Endodermal cell (in vitro differentiated cells): ENCODE data around the gene SPTBN2. TPM values are rescaled to one million over a fixed set of nuclear protein-coding genes. Genes with fewer than 3 reads are reported as not detected.
A peak's percentile ranks its signal among the peaks of the same experiment; 100 is the strongest.

Source experiments
- DNase-seq: peaks from one replicate; pipeline ENCODE4 v3.0.0-alpha.2; 2017
- H3K27ac ChIP-seq: 2 replicates; pipeline ENCODE4 v1.5.1; 2013; ENCODE audit warnings: mild to moderate bottlenecking, low read depth, low read length, moderate library complexity
- H3K27me3 ChIP-seq: 2 replicates; pipeline ENCODE4 v1.6.1; 2013; ENCODE audit warnings: mild to moderate bottlenecking, low read length, moderate library complexity; ENCODE audit not compliant: insufficient read depth, control insufficient read depth, poor library complexity, severe bottlenecking
- H3K36me3 ChIP-seq: 2 replicates; pipeline ENCODE4 v1.7.0; 2013; ENCODE audit warnings: mild to moderate bottlenecking, low read length, moderate library complexity; ENCODE audit not compliant: control insufficient read depth, insufficient read depth
- H3K4me1 ChIP-seq: one replicate; pipeline ENCODE4 v1.7.0; 2013; ENCODE audit warnings: low read length; ENCODE audit not compliant: control insufficient read depth, insufficient read depth
- H3K4me3 ChIP-seq: 2 replicates; pipeline ENCODE4 v1.5.1; 2013; ENCODE audit warnings: mild to moderate bottlenecking, low read length, moderate library complexity
- H3K9ac ChIP-seq: 2 replicates; pipeline ENCODE4 v1.6.1; 2013; ENCODE audit warnings: mild to moderate bottlenecking, low read length, moderate library complexity; ENCODE audit not compliant: poor library complexity, severe bottlenecking; ENCODE audit errors: extremely low read depth
- H3K9me3 ChIP-seq: 2 replicates; pipeline ENCODE4 v1.6.1; 2013; ENCODE audit warnings: mild to moderate bottlenecking, low read length, moderate library complexity; ENCODE audit not compliant: control insufficient read depth
- H3K27ac Mint-ChIP-seq: 2 replicates; pipeline ENCODE4 v1.8.0; 2020; ENCODE audit warnings: mixed read lengths
- H3K27me3 Mint-ChIP-seq: 2 replicates; pipeline ENCODE4 v1.8.0; 2021; ENCODE audit warnings: mild to moderate bottlenecking, mixed read lengths; ENCODE audit not compliant: insufficient read depth
- H3K36me3 Mint-ChIP-seq: 2 replicates; pipeline ENCODE4 v1.8.0; 2020; ENCODE audit warnings: low read depth, mixed read lengths
- H3K4me1 Mint-ChIP-seq: 2 replicates; pipeline ENCODE4 v1.8.0; 2020; ENCODE audit warnings: mixed read lengths
- H3K4me3 Mint-ChIP-seq: 2 replicates; pipeline ENCODE4 v1.8.0; 2020; ENCODE audit warnings: mild to moderate bottlenecking, moderate library complexity, mixed read lengths
- H3K9me3 Mint-ChIP-seq: 2 replicates; pipeline ENCODE4 v1.8.0; 2020; ENCODE audit warnings: mild to moderate bottlenecking, mixed read lengths
- WGBS, 2 experiments: methylation state at CpG; one replicate each; pipeline versions ENCODE4 v1.1.5 to v1.1.7; 2013; ENCODE audit warnings: missing lambda C conversion rate in 2 of 2, mixed read lengths in 1 of 2; ENCODE audit not compliant: insufficient coverage in 1 of 2, insufficient read length in 1 of 2; 5-methylcytosine and 5-hydroxymethylcytosine counted together
- total RNA-seq, 2 donors: library from RNA; stranded (reverse); fragmentation: NEBNext Ultra II Directional in 1 of 2; extraction: Animal tissue kit (Norgen Biotek cat#: 25700) in 1 of 2; gene quantifications; 2 replicates in 1 of 2; 3 replicates in 1 of 2; pipeline ENCODE4 v1.2.1, GENCODE V29; 2021
- TF ChIP-seq, protein P1 (sequence below): fragments of 200-600 bp; sonication (generic); conservative IDR thresholded peaks from 2 replicates; pipeline ENCODE4 v1.5.0; 2021; ENCODE audit warnings: antibody characterized with exemption, mild to moderate bottlenecking

Gene SPTBN2
- total RNA-seq, 2 donors from 2014 or later = 36.0 to 46.0 TPM

- WGBS, 2 experiments = 92 to 94% methylated on average over 13 to 14 of the region's 14 CpGs
- H3K4me3 ChIP-seq = no peak overlapping the region
- H3K27ac Mint-ChIP-seq = peak overlapping the region; percentile 3
- DNase-seq = no peak
- H3K4me1 Mint-ChIP-seq = no peaks in the 10 kb centered on the region
- no peaks in the 10 kb centered on the region for H3K27me3 Mint-ChIP-seq
- peaks cover 36% of the 10 kb centered on the region for H3K36me3 ChIP-seq
- no peak overlapping the region for H3K4me3 Mint-ChIP-seq
- H3K36me3 Mint-ChIP-seq = peaks cover 18% of the 10 kb centered on the region
- no peaks in the 10 kb centered on the region for H3K4me1 ChIP-seq
- H3K27me3 ChIP-seq = no peaks in the 10 kb centered on the region
- no peak overlapping the region for H3K9ac ChIP-seq
- H3K27ac ChIP-seq = no peak overlapping the region
- no peaks in the 10 kb centered on the region for H3K9me3 ChIP-seq
- TF ChIP-seq, protein P1, sequence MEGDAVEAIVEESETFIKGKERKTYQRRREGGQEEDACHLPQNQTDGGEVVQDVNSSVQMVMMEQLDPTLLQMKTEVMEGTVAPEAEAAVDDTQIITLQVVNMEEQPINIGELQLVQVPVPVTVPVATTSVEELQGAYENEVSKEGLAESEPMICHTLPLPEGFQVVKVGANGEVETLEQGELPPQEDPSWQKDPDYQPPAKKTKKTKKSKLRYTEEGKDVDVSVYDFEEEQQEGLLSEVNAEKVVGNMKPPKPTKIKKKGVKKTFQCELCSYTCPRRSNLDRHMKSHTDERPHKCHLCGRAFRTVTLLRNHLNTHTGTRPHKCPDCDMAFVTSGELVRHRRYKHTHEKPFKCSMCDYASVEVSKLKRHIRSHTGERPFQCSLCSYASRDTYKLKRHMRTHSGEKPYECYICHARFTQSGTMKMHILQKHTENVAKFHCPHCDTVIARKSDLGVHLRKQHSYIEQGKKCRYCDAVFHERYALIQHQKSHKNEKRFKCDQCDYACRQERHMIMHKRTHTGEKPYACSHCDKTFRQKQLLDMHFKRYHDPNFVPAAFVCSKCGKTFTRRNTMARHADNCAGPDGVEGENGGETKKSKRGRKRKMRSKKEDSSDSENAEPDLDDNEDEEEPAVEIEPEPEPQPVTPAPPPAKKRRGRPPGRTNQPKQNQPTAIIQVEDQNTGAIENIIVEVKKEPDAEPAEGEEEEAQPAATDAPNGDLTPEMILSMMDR = no peak
- H3K9me3 Mint-ChIP-seq = no peaks in the 10 kb centered on the region
Measured at GRCh38 chr11:66717925-66718319, 11.1 kb downstream of the SPTBN2 start.

DNA sequence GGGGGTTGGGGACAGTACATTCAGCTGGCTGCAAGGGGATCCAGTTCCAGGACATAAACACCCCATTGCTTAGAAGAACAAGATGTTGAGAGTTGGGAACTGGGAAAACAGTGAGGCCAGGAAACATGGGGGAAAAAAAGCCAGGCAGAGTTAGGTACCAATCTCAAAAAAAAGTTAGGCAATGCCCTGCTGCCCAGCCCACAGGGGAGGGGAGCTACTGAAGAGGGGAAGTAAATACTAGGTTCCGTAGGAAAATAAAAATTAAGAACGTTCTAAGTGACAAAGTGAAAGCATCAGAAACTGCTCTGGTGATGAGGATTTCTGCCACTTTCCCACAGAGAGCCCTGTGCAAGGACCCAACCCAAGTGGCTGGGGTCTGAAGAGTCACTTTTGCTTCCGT is 12.0 kb downstream of the SPTBN2 start:
- H3K4me3 ChIP-seq = no peak overlapping the region
- TF ChIP-seq, protein P1 = no peak
- no peaks in the 10 kb centered on the region for H3K4me1 Mint-ChIP-seq
- no peaks in the 10 kb centered on the region for H3K27me3 ChIP-seq
- H3K4me1 ChIP-seq = no peaks in the 10 kb centered on the region
- no peak overlapping the region for H3K9ac ChIP-seq
- no peak for DNase-seq
- no peaks in the 10 kb centered on the region for H3K27me3 Mint-ChIP-seq
- H3K36me3 ChIP-seq = peaks cover 36% of the 10 kb centered on the region
- H3K27ac Mint-ChIP-seq = peak overlapping the region; percentile 1
- H3K4me3 Mint-ChIP-seq = no peak overlapping the region
- H3K36me3 Mint-ChIP-seq = peaks cover 21% of the 10 kb centered on the region
- WGBS, 2 experiments = 84 to 94% methylated on average over 2 to 3 of the region's 3 CpGs
- H3K9me3 ChIP-seq = no peaks in the 10 kb centered on the region
- no peak overlapping the region for H3K27ac ChIP-seq
- no peaks in the 10 kb centered on the region for H3K9me3 Mint-ChIP-seq

GRCh38 chr11:66715346-66716085 is 13.5 kb downstream of the SPTBN2 start:
- no peak overlapping the region for H3K27ac Mint-ChIP-seq
- no peak for DNase-seq
- H3K4me1 Mint-ChIP-seq = no peaks in the 10 kb centered on the region
- Histone ChIP-seq H3K36me3 (peaks cover 31% of the 10 kb centered on the region), H3K27ac (no peak overlapping the region), H3K9ac (no peak overlapping the region), H3K9me3 (no peaks in the 10 kb centered on the region), H3K4me3 (no peak overlapping the region), H3K27me3 (no peaks in the 10 kb centered on the region), H3K4me1 (no peaks in the 10 kb centered on the region)
- H3K4me3 Mint-ChIP-seq = no peak overlapping the region
- no peaks in the 10 kb centered on the region for H3K27me3 Mint-ChIP-seq
- WGBS, 2 experiments = 92 to 98% methylated on average over 15 to 19 of the region's 19 CpGs
- no peaks in the 10 kb centered on the region for H3K9me3 Mint-ChIP-seq
- TF ChIP-seq, protein P1 = no peak
- H3K36me3 Mint-ChIP-seq = peaks cover 30% of the 10 kb centered on the region
